Mesothelial cell of epicardium (in vitro differentiated cells): Measurements from ENCODE around the gene ETV3L. TPM values are rescaled to one million over a fixed set of nuclear protein-coding genes. Genes with fewer than 3 reads are reported as not detected.

Experiments
- DNase-seq, 2 experiments: peaks; one replicate each; pipeline ENCODE4 v3.0.0; 2021; ENCODE audit warnings: low spot score in 2 of 2; ENCODE audit not compliant: unreplicated experiment in 2 of 2
- H3K27ac Mint-ChIP-seq: 2 replicates; pipeline ENCODE4 v1.8.0; 2021; ENCODE audit warnings: mixed read lengths
- H3K27me3 Mint-ChIP-seq: 2 replicates; pipeline ENCODE4 v1.8.0; 2021; ENCODE audit warnings: low read depth, mixed read lengths
- H3K36me3 Mint-ChIP-seq: 2 replicates; pipeline ENCODE4 v1.8.0; 2021; ENCODE audit warnings: mixed read lengths
- H3K4me1 Mint-ChIP-seq: 2 replicates; pipeline ENCODE4 v1.8.0; 2021; ENCODE audit warnings: mixed read lengths
- H3K4me3 Mint-ChIP-seq: 2 replicates; pipeline ENCODE4 v1.8.0; 2021; ENCODE audit warnings: mild to moderate bottlenecking, moderate library complexity, mixed read lengths
- H3K9me3 Mint-ChIP-seq: 2 replicates; pipeline ENCODE4 v1.8.0; 2021; ENCODE audit warnings: mixed read lengths
- CTCF ChIP-seq: fragments of 200-600 bp; sonication (generic); IDR thresholded peaks from one replicate; pipeline ENCODE4 v1.5.0; 2021; ENCODE audit warnings: antibody characterized with exemption; ENCODE audit not compliant: unreplicated experiment
- total RNA-seq: library from RNA; stranded (reverse); gene quantifications from 3 replicates; pipeline ENCODE4 v1.2.1, GENCODE V29; 2021

Gene ETV3L
- total RNA-seq, 1 donor from 2014 or later, result not detected

DNA sequence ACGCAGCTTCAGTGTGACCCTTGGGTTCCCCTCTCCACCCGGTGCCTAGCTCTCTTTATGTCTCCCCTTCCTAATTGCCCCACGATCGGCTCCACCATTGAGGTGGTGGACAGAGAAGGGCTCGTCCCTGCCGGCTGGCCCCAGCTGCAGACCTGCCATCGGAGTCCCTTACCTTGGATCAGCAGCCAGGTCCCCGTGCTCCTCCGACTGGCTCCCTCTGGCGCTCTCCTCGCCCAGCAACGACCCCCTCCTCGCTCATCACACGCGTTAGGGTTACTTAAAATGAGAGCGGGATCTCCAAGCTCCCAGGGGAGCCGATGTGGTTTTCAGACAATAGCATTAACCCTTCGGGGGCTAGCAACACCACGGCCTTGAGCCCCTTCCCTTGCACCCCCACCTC, 8.1 kb upstream of the ETV3L start:
- Mint-ChIP-seq H3K27ac (no peak overlapping the region), H3K9me3 (no peaks in the 10 kb centered on the region), H3K4me1 (peaks cover 26% of the 10 kb centered on the region), H3K4me3 (no peak overlapping the region), H3K27me3 (peaks cover 39% of the 10 kb centered on the region), H3K36me3 (no peaks in the 10 kb centered on the region)
- TF ChIP-seq CTCF, result no peak
- DNase-seq, result no peak

- Mint-ChIP-seq H3K27me3 (peaks cover 36% of the 10 kb centered on the region), H3K27ac (no peak overlapping the region), H3K36me3 (no peaks in the 10 kb centered on the region), H3K4me3 (no peak overlapping the region), H3K9me3 (no peaks in the 10 kb centered on the region), H3K4me1 (peaks cover 19% of the 10 kb centered on the region)
- DNase-seq, result no peak
- TF ChIP-seq CTCF, result no peak
Observed at GRCh38 chr1:157106813-157107189, 7.2 kb upstream of the ETV3L start.

DNA sequence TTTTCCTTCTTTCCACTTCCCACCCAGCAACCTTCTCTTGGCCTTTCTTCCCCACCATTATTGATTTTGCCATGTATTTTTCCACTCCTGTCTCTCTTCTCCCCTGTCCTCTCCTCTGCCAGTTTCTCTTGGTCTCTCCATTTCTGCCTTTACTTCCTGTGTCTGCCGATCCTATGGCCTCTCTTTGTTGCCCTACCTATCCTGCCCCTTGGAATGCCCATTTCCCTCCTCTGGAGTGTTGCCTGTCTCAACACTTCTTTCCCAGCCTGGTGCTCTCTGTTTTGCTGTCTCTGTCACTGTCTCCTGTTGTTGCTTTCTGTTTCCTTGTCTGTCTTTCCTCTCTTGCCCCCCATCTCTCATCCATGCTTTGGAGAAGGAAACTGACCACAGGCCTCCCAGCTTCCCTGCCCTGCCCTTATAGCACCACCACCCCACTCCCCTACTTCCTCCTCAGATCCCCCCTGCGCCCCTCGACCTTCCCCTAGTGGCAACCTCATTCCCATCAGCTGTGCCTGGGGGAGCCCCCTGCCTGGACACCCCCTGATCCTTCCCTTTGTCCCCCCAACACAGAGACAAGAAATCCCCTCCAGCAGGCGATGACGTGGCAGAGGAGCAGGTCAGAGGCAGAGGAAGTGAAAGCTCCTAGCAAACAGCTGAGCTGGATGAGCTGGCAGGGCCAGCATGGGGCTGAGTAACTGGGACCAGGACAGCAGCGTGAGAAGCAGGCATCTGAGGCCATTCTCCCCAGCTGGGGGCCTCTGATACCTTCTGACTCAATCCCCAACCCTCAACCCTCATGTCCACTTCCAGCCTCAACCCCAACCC, 6.6 kb upstream of the ETV3L start:
- TF ChIP-seq CTCF, result no peak
- Mint-ChIP-seq H3K4me1 (peaks cover 13% of the 10 kb centered on the region), H3K27me3 (peaks cover 32% of the 10 kb centered on the region)

GRCh38 chr1:157105298-157105987, 5.8 kb upstream of the ETV3L start:
- H3K4me3 Mint-ChIP-seq, result no peak overlapping the region
- no peak for TF ChIP-seq CTCF
- H3K27ac Mint-ChIP-seq, result no peak overlapping the region
- H3K27me3 Mint-ChIP-seq, result peaks cover 26% of the 10 kb centered on the region
- DNase-seq, result no peak
- peaks cover 10% of the 10 kb centered on the region for H3K4me1 Mint-ChIP-seq
- H3K9me3 Mint-ChIP-seq, result no peaks in the 10 kb centered on the region
- no peaks in the 10 kb centered on the region for H3K36me3 Mint-ChIP-seq

More for the DNA sequence above, 6.6 kb upstream of the ETV3L start:
- no peak for DNase-seq
- Mint-ChIP-seq H3K4me3 (no peak overlapping the region), H3K27ac (no peak overlapping the region), H3K9me3 (no peaks in the 10 kb centered on the region), H3K36me3 (no peaks in the 10 kb centered on the region)

DNA sequence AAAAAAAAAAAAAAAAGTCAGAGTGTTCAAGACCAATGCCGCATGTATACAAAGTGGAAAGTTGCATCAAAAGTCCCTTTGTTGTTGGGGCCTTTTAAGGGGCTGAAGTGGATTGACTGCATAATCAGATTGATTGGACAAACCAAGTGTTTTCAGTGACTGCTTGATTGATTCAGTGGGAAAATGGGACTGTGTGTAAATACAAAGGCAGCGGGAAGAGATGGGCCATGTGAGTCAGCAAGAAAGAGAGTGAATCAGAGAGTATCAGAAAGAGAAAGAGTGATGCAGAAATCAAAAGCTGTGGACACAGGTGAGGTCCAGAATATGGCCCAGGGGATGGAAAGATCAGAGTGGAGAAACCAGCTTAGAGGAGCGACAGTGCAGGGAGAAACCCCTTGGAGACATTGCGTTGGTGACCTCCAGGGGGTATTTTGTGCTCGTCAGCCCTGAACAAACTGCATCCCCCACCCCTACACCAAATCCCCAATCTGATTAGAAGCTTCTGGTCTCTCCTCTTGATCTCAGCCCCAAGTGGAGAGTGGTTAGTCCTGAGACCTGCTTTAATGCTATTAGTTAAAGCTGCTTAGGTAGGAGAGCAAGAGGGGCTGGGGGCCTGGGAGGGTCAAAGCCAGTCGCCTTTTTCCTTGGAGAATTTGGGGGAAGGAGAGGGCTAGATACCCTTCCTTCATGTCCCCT, 5.1 kb upstream of the ETV3L start:
- DNase-seq, result no peak
- Mint-ChIP-seq H3K4me3 (no peak overlapping the region), H3K27me3 (peaks cover 26% of the 10 kb centered on the region), H3K36me3 (no peaks in the 10 kb centered on the region), H3K4me1 (peaks cover 10% of the 10 kb centered on the region), H3K27ac (no peak overlapping the region), H3K9me3 (no peaks in the 10 kb centered on the region)
- TF ChIP-seq CTCF, result no peak
